Cardiac atrium fibroblast (primary cell): ENCODE results near the gene NAPB. TPM values are rescaled to one million over a fixed set of nuclear protein-coding genes. Genes with fewer than 3 reads are reported as not detected.

Experiments
- total RNA-seq: library from RNA; depleted of rRNA; stranded (reverse); fragments of >200 nt; gene quantifications from 2 replicates; pipeline ENCODE4 v1.2.3, GENCODE V29; 2015

NAPB gene
- total RNA-seq, result 3.8 and 7.9 TPM in 2 replicates

DNA sequence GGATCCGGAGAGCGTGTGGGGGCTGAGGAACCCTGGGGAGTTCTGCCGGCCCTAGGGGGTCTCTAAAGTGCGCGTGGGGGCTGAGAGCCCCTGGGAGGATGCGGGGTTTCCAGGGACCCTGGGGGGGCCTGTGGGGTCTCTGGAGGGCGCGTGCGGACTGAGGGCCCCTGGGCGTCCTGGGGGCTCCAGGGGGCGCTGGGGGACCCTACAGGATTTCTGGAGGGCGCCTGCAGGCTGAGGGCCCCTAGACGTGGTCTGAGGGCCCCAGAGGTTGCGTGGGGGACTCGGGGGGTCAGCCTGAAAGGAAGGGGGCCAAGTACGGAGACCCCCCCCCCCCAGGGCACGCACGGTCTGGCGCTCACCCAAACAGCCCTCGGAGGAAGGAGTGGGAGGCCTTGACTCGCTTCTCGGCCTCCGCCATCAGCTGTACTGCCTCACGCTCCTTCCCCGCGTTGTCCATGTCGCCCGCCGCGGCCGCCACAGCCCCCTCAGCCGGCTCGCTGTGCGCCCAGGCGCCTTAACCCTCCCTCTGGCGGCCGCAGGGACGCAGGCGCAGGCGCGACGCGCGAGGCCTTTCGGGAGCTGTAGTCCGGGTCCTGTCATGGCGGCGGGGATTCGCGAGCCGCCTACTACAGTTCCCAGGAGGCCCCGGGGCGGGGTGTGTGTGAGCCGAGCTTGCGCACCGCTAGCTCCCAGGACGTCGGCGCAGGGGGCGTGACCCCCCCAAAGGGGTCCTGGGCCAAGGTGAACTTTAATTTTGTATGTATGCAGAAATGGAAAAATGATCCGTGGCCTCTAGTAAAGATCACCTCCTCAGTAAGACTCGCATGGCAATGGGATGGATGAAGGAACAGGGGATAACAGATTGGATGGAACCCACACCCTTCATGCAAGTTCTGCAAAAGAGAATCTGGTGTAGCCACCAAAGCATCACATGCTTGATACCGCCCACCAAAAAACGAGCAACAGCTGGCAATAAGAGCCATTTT, at the start of gene NAPB:
Gene NAPB (minus strand): TSS at position 546 of the 989 bp plus-strand sequence. CDS start 86 bp downstream, at position 460.

GRCh38 chr20:23452776-23453175, 31.5 kb upstream of the NAPB start, which contains the start of gene CST11:
CST11 (minus strand) TSS chr20:23452876; CDS start chr20:23452811, 65 bp downstream.

GRCh38 chr20:23361476-23362391, 59.6 kb downstream of the NAPB start, which contains the start of gene GZF1:
GZF1 (plus strand) TSS chr20:23362182; CDS start chr20:23364384, 2,202 bp downstream.

GRCh38 chr20:23350196-23350903, 70.9 kb downstream of the NAPB start, which contains the start of gene NXT1:
NXT1 (plus strand) TSS chr20:23350791; CDS start chr20:23354042, 3,251 bp downstream.

Other genes starting within 250 kb of the NAPB start
- gene NXT1, start 70.7 kb downstream of the NAPB start, total RNA-seq, result 32.7 and 39.9 TPM in 2 replicates
- gene GZF1, start 59.3 kb downstream of the NAPB start, total RNA-seq, result 8.1 and 9.4 TPM in 2 replicates
- not detected in 2 replicates for gene CSTL1, start 18.2 kb upstream of the NAPB start, total RNA-seq
- gene CST11, start 31.4 kb upstream of the NAPB start, total RNA-seq, result not detected in 2 replicates
- not detected in 2 replicates for gene CST8, start 69.6 kb upstream of the NAPB start, total RNA-seq
- not detected in 2 replicates for gene CST9L, start 147.0 kb upstream of the NAPB start, total RNA-seq
- not detected in 2 replicates for gene CST9, start 184.4 kb upstream of the NAPB start, total RNA-seq
- gene CST3, start 216.5 kb upstream of the NAPB start, total RNA-seq, result 815 and 985 TPM in 2 replicates